ENCODE data around the gene COL23A1. TPM values are rescaled to one million over a fixed set of nuclear protein-coding genes. Genes with fewer than 3 reads are reported as not detected.

Gene COL23A1
- total RNA-seq, 4 donors from 2014 or later, result 0.93 to 4.6 (median 2.4) TPM

GRCh38 chr5:178338126-178338749 lies 252.0 kb downstream of the COL23A1 start:
- WGBS, 2 donors (ENCODE audit: low coverage in 1 of 2), result 100% methylated on average over 1 of the region's 11 CpGs; no CpG with 5 or more reads in 1 of the 2 donors
- TF ChIP-seq POLR2A (IDR thresholded peaks at IDR 0.05) (no peak), POLR2AphosphoS5 (IDR thresholded peaks at IDR 0.05) (no peak), EP300 (IDR thresholded peaks at IDR 0.05) (no peak), CTCF (IDR thresholded peaks at IDR 0.05) (no peak)
- Histone ChIP-seq H3K36me3 (no peaks in the 10 kb centered on the region), H3K27me3 (peaks cover 4% of the 10 kb centered on the region), H3K4me1 (no peaks in the 10 kb centered on the region), H3K4me3 (no peak overlapping the region), H3K27ac (no peak overlapping the region), H3K9me3 (no peaks in the 10 kb centered on the region)
- ATAC-seq, result no peak

DNA sequence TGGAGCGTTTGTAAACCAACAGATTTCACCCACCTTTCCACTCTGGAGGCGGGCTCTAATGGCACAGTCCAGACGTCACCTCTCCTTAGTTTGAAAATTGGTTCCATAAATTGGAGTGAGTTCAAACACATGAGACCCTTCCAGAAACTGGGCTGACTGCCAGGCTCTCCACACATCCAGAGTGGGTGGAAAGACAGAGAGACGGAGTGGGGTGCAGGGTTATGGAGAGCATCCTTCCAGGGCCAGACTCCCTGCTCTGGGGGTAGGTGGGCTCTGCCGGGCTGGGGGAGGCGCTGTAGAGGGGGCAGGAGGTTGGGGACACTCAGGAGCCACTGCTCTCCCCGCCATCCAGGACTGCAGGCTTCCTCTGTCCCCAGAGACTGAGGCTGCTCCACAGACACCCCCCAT lies 252.9 kb downstream of the COL23A1 start:
- Histone ChIP-seq H3K27me3 (peaks cover 4% of the 10 kb centered on the region), H3K36me3 (no peaks in the 10 kb centered on the region), H3K27ac (no peak overlapping the region), H3K4me3 (no peak overlapping the region), H3K4me1 (peaks cover 0 to 5% (median 2%) of the 10 kb centered on the region in 3 donors), H3K9me3 (no peaks in the 10 kb centered on the region)
- ATAC-seq, result no peak
- 37 to 40% methylated on average over 1 to 3 of the region's 7 CpGs for WGBS, 2 donors (ENCODE audit: low coverage in 1 of 2)
- no peak for TF ChIP-seq POLR2A (IDR thresholded peaks at IDR 0.05)
- no peak for TF ChIP-seq EP300 (IDR thresholded peaks at IDR 0.05)
- TF ChIP-seq CTCF (IDR thresholded peaks at IDR 0.05), result no peak
- TF ChIP-seq POLR2AphosphoS5 (IDR thresholded peaks at IDR 0.05), result no peak

GRCh38 chr5:178336889-178337288 lies 253.3 kb downstream of the COL23A1 start:
- Histone ChIP-seq H3K4me3 (no peak overlapping the region), H3K9me3 (no peaks in the 10 kb centered on the region), H3K4me1 (peaks cover 0 to 9% (median 6%) of the 10 kb centered on the region in 3 donors), H3K27ac (no peak overlapping the region), H3K27me3 (peaks cover 4% of the 10 kb centered on the region), H3K36me3 (no peaks in the 10 kb centered on the region)
- TF ChIP-seq POLR2AphosphoS5 (IDR thresholded peaks at IDR 0.05) (no peak), CTCF (IDR thresholded peaks at IDR 0.05) (no peak), EP300 (IDR thresholded peaks at IDR 0.05) (no peak), POLR2A (IDR thresholded peaks at IDR 0.05) (no peak)
- WGBS, 2 donors (ENCODE audit: low coverage in 1 of 2), result 23 to 60% methylated on average over 6 to 7 of the region's 21 CpGs
- ATAC-seq, result no peak

- Histone ChIP-seq H3K4me1 (peaks cover 0 to 24% (median 18%) of the 10 kb centered on the region in 3 donors), H3K36me3 (no peaks in the 10 kb centered on the region), H3K9me3 (no peaks in the 10 kb centered on the region), H3K27me3 (peaks cover 4% of the 10 kb centered on the region), H3K27ac (no peak overlapping the region), H3K4me3 (no peak overlapping the region)
- no peak for ATAC-seq
- WGBS, 2 donors (ENCODE audit: low coverage in 1 of 2), result 59 to 68% methylated on average over 5 to 7 of the region's 8 CpGs
- TF ChIP-seq CTCF (IDR thresholded peaks at IDR 0.05) (no peak), EP300 (IDR thresholded peaks at IDR 0.05) (no peak), POLR2AphosphoS5 (IDR thresholded peaks at IDR 0.05) (no peak), POLR2A (IDR thresholded peaks at IDR 0.05) (no peak)
These were observed 254.7 kb downstream of the COL23A1 start for GRCh38 chr5:178335302-178336030.

All from gastroesophageal sphincter (tissue), 4 donors.